GM11168 (cell line): ENCODE data around the gene PSPH.
"Not testable (repeated sequence)": the region's sequence is repeated elsewhere in the genome, so short reads cannot be mapped to it uniquely, and the experiment has no call there.

Experiments
- in situ Hi-C: fragments of 300-500 bp; cut with MboI; formaldehyde crosslinking; loops from one replicate; pipeline ENCODE4 v1.12.0; 2022; ENCODE audit warnings: low sequenced_read_pairs; ENCODE audit not compliant: unreplicated experiment

Gene PSPH

GRCh38 chr7:56063882-56064625, 12.8 kb upstream of the PSPH start, which contains the start of gene SUMF2:
TSS of gene SUMF2 (plus strand) at chr7:56064286. CDS start at chr7:56064312, 26 bp downstream.
- in situ Hi-C loops = no loop called here

GRCh38 chr7:56063500-56063881, 12.2 kb upstream of the PSPH start:
- in situ Hi-C loops = no loop called here

- in situ Hi-C loops = no loop called here
Observed at GRCh38 chr7:56062382-56062781, 11.1 kb upstream of the PSPH start.

GRCh38 chr7:56053993-56054392, 2.7 kb upstream of the PSPH start:
- in situ Hi-C loops = no loop called here

GRCh38 chr7:56053379-56053778, 2.1 kb upstream of the PSPH start:
- in situ Hi-C loops = no loop called here

- in situ Hi-C loops = no loop called here
Observed at GRCh38 chr7:56051053-56051338, 248 bp downstream of the PSPH start.

GRCh38 chr7:56048763-56049162, 2.5 kb downstream of the PSPH start:
- in situ Hi-C loops = not testable (repeated sequence)

- in situ Hi-C loops = no loop called here
Observed at GRCh38 chr7:56048245-56048644, 3.0 kb downstream of the PSPH start.

GRCh38 chr7:56047446-56048116, 3.7 kb downstream of the PSPH start:
- in situ Hi-C loops = not testable (repeated sequence)

GRCh38 chr7:56046721-56047445, 4.4 kb downstream of the PSPH start:
- in situ Hi-C loops = no loop called here

GRCh38 chr7:56045758-56046157, 5.5 kb downstream of the PSPH start:
- in situ Hi-C loops = not testable (repeated sequence)

- in situ Hi-C loops = no loop called here
Observed at GRCh38 chr7:56040730-56041129, 10.5 kb downstream of the PSPH start.

- in situ Hi-C loops = no loop called here
Observed at GRCh38 chr7:56033671-56034432, 17.4 kb downstream of the PSPH start.

- in situ Hi-C loops = not testable (repeated sequence)
Observed at GRCh38 chr7:56032578-56032977, 18.7 kb downstream of the PSPH start.

GRCh38 chr7:56031556-56031955, 19.7 kb downstream of the PSPH start:
- in situ Hi-C loops = not testable (repeated sequence)

- in situ Hi-C loops = no loop called here
Observed at GRCh38 chr7:56030340-56030739, 20.9 kb downstream of the PSPH start.

GRCh38 chr7:56028942-56029630, 22.2 kb downstream of the PSPH start:
- in situ Hi-C loops = no loop called here

- in situ Hi-C loops = no loop called here
Observed at GRCh38 chr7:56026538-56026937, 24.7 kb downstream of the PSPH start.

- in situ Hi-C loops = no loop called here
Observed at GRCh38 chr7:56023500-56023899, 27.7 kb downstream of the PSPH start.

- in situ Hi-C loops = no loop called here
Observed at GRCh38 chr7:56019501-56019900, 31.7 kb downstream of the PSPH start.
